ENCODE results near the gene IDNK.

- TF ChIP-seq POU6F1 (CRISPR knock-in tag; IDR thresholded peaks at IDR 0.05; ENCODE audit: borderline replicate concordance, low read depth) (no peak), PATZ1 (CRISPR knock-in tag; IDR thresholded peaks at IDR 0.05; ENCODE audit: borderline replicate concordance) (no peak), ZNF8 (CRISPR knock-in tag; IDR thresholded peaks at IDR 0.05) (no peak), ZFP3 (CRISPR knock-in tag; IDR thresholded peaks at IDR 0.05) (no peak), BACH2 (CRISPR knock-in tag; IDR thresholded peaks at IDR 0.05; ENCODE audit: borderline replicate concordance) (no peak), CSDC2 (CRISPR knock-in tag; IDR thresholded peaks at IDR 0.05) (no peak), ARNTL (CRISPR knock-in tag; IDR thresholded peaks at IDR 0.05; ENCODE audit: borderline replicate concordance, low read depth) (no peak), TOX (CRISPR knock-in tag; IDR thresholded peaks at IDR 0.05; ENCODE audit: borderline replicate concordance) (no peak)
- TF ChIP-seq, protein P1, sequence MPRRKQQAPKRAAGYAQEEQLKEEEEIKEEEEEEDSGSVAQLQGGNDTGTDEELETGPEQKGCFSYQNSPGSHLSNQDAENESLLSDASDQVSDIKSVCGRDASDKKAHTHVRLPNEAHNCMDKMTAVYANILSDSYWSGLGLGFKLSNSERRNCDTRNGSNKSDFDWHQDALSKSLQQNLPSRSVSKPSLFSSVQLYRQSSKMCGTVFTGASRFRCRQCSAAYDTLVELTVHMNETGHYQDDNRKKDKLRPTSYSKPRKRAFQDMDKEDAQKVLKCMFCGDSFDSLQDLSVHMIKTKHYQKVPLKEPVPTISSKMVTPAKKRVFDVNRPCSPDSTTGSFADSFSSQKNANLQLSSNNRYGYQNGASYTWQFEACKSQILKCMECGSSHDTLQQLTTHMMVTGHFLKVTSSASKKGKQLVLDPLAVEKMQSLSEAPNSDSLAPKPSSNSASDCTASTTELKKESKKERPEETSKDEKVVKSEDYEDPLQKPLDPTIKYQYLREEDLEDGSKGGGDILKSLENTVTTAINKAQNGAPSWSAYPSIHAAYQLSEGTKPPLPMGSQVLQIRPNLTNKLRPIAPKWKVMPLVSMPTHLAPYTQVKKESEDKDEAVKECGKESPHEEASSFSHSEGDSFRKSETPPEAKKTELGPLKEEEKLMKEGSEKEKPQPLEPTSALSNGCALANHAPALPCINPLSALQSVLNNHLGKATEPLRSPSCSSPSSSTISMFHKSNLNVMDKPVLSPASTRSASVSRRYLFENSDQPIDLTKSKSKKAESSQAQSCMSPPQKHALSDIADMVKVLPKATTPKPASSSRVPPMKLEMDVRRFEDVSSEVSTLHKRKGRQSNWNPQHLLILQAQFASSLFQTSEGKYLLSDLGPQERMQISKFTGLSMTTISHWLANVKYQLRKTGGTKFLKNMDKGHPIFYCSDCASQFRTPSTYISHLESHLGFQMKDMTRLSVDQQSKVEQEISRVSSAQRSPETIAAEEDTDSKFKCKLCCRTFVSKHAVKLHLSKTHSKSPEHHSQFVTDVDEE (CRISPR knock-in tag; IDR thresholded peaks at IDR 0.05), result no peak
- TF ChIP-seq, protein P2, sequence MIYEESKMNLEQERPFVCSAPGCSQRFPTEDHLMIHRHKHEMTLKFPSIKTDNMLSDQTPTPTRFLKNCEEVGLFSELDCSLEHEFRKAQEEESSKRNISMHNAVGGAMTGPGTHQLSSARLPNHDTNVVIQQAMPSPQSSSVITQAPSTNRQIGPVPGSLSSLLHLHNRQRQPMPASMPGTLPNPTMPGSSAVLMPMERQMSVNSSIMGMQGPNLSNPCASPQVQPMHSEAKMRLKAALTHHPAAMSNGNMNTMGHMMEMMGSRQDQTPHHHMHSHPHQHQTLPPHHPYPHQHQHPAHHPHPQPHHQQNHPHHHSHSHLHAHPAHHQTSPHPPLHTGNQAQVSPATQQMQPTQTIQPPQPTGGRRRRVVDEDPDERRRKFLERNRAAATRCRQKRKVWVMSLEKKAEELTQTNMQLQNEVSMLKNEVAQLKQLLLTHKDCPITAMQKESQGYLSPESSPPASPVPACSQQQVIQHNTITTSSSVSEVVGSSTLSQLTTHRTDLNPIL (CRISPR knock-in tag; IDR thresholded peaks at IDR 0.05; ENCODE audit: low read depth), result no peak
Observed at GRCh38 chr9:83617299-83617698, 5.6 kb upstream of the IDNK start.
